GM18507 (cell line): ENCODE measurements around the gene HS3ST3A1.

Experiments used
- DNase-seq: peaks from one replicate; pipeline ENCODE4 v3.0.0; 2011; ENCODE audit warnings: low read depth; ENCODE audit not compliant: insufficient read length; ENCODE audit errors: extremely low spot score
- FAIRE-seq: peaks from 2 replicates; lab custom pipeline; 2011; peaks lifted over from hg19 to GRCh38; lab: Jason Lieb, UNC

The HS3ST3A1 gene

DNA sequence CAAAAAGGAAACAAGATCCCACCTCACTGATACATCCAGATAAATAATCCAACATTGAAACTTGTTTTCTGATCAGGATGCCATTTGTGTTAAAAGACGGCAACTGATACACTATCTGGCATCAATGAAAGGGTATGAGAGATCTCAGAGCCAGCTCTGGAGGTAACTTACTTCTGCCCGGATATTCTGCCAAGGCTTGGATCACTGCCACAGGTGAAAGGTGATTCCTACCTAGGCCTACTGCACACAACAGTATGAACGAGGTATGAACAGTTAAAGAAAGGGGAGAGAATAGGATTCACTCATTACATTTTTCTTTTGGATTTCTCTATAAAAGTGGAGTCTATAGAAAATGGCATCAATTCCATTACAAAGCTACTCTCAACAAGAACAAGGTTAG lies 136.1 kb downstream of the HS3ST3A1 start:
- DNase-seq, result no peak
- no peak for FAIRE-seq

DNA sequence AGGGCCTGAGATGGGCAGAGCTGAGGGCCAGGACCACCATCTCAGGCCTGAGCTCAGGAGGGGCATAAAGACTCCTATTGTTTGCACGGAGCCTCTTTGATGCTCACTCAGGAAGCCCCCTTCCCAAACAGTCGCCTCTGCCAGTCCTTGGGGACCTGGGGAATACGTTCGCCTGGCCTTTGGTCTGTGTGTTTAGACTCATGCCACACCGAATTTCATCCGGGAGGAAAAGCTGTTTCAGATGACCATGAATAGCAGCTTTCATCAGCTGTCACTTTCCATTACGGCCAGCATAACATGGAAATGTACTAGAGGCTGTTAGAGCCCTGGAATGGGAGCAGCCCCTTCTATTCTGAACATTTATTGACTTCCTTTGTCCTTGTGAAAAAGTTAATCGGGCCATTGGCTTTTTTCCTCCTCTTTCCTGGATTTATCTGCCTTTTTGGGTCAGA lies 139.0 kb downstream of the HS3ST3A1 start:
- FAIRE-seq, result no peak
- no peak for DNase-seq

DNA sequence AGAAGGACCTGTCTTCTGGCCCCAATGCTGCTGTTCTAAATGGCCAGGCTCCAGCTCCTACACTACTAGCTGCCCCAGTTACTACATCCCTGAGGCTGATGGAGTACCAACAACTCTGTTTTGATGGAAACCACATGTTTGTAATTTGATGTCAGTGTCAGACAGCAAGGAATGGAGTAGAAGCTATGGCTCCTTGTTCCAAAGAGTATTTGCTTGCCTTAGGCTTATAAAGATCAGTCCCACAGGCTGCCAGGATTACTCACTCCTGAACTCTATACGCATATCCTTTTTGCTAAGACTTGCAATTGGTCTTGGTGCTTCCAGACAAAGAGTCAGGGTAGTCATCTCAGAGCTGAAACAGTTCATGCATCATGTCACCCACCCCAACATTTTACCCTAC lies 139.6 kb downstream of the HS3ST3A1 start:
- DNase-seq, result no peak
- no peak for FAIRE-seq

DNA sequence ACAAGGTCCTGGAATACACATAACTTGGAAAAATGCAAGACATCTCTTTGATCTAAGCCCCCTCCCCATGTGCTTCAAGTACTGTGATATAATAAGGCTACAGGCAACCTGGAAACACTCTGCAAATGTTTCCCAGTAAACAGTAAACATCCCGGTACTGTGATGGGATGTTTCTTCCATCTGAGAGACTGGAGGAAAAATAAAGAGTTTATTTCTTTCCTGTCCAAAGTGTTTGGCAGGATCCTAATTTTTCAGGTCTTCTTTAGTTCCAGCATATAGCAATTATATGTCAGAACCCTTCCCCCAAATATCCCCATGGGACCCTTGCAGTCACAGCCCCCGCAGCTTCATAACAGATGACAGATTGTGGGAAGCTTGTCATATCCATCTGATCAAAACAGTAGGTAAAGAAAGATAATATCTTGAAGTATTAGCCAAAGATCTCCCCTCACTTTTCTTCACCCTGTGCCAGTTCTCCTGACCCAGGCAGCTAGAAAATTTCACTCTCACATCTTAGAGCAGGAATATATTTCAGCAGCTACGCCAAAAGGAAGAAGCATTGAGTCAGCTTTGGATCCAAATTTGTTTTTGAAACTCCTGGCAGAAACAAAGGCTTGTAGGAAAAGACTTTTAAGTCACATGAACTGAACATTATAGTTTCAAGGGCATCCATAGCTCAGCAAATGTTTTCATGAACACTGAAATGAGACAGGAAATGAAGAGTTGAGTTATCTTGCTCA lies 141.3 kb downstream of the HS3ST3A1 start:
- FAIRE-seq, result no peak
- no peak for DNase-seq

DNA sequence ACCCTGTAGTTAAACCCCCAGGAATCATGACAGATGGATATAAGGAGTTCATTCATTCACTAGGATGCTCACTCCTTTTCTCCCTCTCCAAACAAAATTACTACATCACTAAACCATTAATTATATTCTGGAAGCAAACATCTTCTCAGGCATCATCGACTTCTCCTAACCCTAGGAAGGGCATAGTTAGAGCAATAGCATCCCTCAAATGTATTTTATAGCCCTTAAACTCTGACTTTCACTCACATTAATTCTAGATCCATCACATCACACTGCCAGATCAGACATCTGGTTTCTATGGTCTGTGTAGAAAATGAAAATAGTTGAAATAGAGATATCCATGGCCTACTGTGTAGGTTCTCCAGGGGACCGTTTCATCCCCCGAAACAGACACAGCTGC lies 143.9 kb downstream of the HS3ST3A1 start:
- no peak for DNase-seq
- no peak for FAIRE-seq
